ENCODE results near the gene SLC24A3.

DNA sequence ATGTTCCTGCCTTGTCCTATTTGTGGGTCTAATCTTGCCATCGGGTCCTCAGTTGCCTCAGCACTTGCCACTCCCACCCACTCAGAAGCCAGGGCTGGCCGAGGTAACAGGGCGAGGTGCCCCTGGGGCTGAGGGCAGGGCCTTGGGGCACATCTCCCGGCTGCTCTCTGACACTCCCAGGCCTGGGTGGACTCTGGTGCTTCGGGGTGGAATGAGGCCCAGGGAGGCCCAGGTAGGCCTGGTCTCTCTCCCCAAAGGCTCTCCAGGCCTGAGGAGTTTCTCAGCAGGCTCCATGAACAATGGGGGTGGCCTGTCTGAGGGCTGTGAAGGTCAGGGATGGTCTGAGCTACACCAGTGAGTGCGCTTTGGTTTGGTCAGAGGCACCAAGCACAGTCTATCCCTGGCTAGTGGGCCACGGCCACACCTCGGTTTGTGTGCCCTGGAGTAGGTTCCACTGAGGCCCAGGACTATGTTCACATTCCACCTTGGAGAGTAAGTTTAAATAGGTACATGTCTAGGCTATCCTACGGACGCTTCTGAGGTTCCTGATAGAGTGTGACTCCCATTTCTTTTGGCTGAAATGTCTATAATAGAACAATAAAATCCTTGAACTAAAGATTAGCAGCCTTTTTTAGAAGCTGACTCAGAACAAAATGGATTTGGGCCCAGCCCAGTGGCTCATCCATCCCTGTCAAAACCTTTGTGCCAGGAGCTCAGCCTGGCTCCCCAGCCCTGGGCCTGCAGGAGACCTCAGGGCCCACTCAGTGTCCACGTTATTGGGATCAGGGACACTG lies 78.8 kb downstream of the SLC24A3 start:
- TF ChIP-seq POLR2A (IDR thresholded peaks at IDR 0.05) = no peak
- TF ChIP-seq, protein P1, sequence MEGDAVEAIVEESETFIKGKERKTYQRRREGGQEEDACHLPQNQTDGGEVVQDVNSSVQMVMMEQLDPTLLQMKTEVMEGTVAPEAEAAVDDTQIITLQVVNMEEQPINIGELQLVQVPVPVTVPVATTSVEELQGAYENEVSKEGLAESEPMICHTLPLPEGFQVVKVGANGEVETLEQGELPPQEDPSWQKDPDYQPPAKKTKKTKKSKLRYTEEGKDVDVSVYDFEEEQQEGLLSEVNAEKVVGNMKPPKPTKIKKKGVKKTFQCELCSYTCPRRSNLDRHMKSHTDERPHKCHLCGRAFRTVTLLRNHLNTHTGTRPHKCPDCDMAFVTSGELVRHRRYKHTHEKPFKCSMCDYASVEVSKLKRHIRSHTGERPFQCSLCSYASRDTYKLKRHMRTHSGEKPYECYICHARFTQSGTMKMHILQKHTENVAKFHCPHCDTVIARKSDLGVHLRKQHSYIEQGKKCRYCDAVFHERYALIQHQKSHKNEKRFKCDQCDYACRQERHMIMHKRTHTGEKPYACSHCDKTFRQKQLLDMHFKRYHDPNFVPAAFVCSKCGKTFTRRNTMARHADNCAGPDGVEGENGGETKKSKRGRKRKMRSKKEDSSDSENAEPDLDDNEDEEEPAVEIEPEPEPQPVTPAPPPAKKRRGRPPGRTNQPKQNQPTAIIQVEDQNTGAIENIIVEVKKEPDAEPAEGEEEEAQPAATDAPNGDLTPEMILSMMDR (IDR thresholded peaks at IDR 0.05) = no peak
- no peak for TF ChIP-seq POLR2AphosphoS5 (IDR thresholded peaks at IDR 0.05)

Data from upper lobe of left lung (tissue), 4 donors.